SK-N-SH (cell line): ENCODE measurements around the gene NECTIN1. TPM values are rescaled to one million over a fixed set of nuclear protein-coding genes. Genes with fewer than 3 reads are reported as not detected.

ENCODE experiments used
- CTCF ChIA-PET: fragments of 300-600, 350-600 bp; formaldehyde crosslinking; extraction: SDS; loops from one replicate; lab custom pipeline; 2021; lab: Yijun Ruan, JAX
- POLR2A ChIA-PET: fragments of 350-600 bp; sonication (Branson Sonifier 250); formaldehyde crosslinking; extraction: SDS; loops from one replicate; lab custom pipeline; 2020; ENCODE audit warnings: antibody characterized with exemption, inconsistent platforms; lab: Yijun Ruan, JAX
- DNase-seq: peaks from one replicate; pipeline ENCODE4 v3.0.0; 2012
- H2AFZ ChIP-seq: fragments of 200-600 bp; sonication (generic); 2 replicates; pipeline ENCODE4 v1.8.1; 2016; ENCODE audit warnings: antibody characterized with exemption, mild to moderate bottlenecking, low read depth
- H3F3A ChIP-seq: fragments of 200-600 bp; sonication (generic); replicated peaks from 2 replicates; pipeline ENCODE3; 2016; ENCODE audit warnings: antibody characterized with exemption, mild to moderate bottlenecking; ENCODE audit not compliant: insufficient read depth
- H3K27ac ChIP-seq, 2 experiments: fragments of 200-500 bp in 1 of 2; fragments of 200-600 bp in 1 of 2; sonication (Bioruptor generic) in 1 of 2; sonication (generic), shearing (Covaris generic) in 1 of 2; 2 replicates each; pipeline versions ENCODE4 v1.5.1 to v1.6.1; 2014 to 2016; ENCODE audit warnings: low read depth in 2 of 2, inconsistent platforms in 1 of 2, low read length in 1 of 2, mild to moderate bottlenecking in 1 of 2, mixed read lengths in 1 of 2
- H3K27me3 ChIP-seq: fragments of 200-600 bp; sonication (generic), shearing (Covaris generic); 2 replicates; pipeline ENCODE4 v1.6.1; 2016; ENCODE audit warnings: mixed run types; ENCODE audit not compliant: insufficient read depth
- H3K36me3 ChIP-seq, 2 experiments: fragments of 200-500 bp in 1 of 2; fragments of 200-600 bp in 1 of 2; sonication (Bioruptor generic) in 1 of 2; sonication (generic) in 1 of 2; replicated peaks in 1 of 2; 2 replicates each; pipeline versions ENCODE3 to v1.5.1; 2014 to 2016; ENCODE audit warnings: low read length in 1 of 2, mild to moderate bottlenecking in 1 of 2; ENCODE audit not compliant: insufficient read depth in 2 of 2, control insufficient read depth in 1 of 2
- H3K4me1 ChIP-seq, 2 experiments: fragments of 200-500 bp in 1 of 2; fragments of 200-600 bp in 1 of 2; sonication (Bioruptor generic) in 1 of 2; sonication (generic), shearing (Covaris generic) in 1 of 2; 2 replicates each; pipeline versions ENCODE4 v1.5.1 to v1.6.1; 2014 to 2016; ENCODE audit warnings: low read depth in 1 of 2, low read length in 1 of 2, mixed run types in 1 of 2; ENCODE audit not compliant: insufficient read depth in 2 of 2, control insufficient read depth in 1 of 2
- H3K4me2 ChIP-seq: fragments of 200-600 bp; sonication (generic), shearing (Covaris generic); 2 replicates; pipeline ENCODE4 v1.6.1; 2017; ENCODE audit warnings: mixed run types
- H3K4me3 ChIP-seq, 2 experiments: fragments of 200-500 bp in 1 of 2; fragments of 200-600 bp in 1 of 2; sonication (Bioruptor generic) in 1 of 2; sonication (generic), shearing (Covaris generic) in 1 of 2; 2 replicates each; pipeline versions ENCODE4 v1.5.1 to v1.8.1; 2014 to 2016; ENCODE audit warnings: low read depth in 2 of 2, inconsistent platforms in 1 of 2, low read length in 1 of 2, mild to moderate bottlenecking in 1 of 2, mixed read lengths in 1 of 2, moderate library complexity in 1 of 2
- H3K79me2 ChIP-seq: fragments of 200-600 bp; sonication (generic); 2 replicates; pipeline ENCODE4 v1.8.1; 2017; ENCODE audit warnings: mild to moderate bottlenecking; ENCODE audit not compliant: insufficient read depth
- H3K9ac ChIP-seq: fragments of 200-600 bp; sonication (generic); 2 replicates; pipeline ENCODE4 v1.6.1; 2017; ENCODE audit warnings: mixed run types
- H3K9me2 ChIP-seq: fragments of 200-600 bp; sonication (generic); 2 replicates; pipeline ENCODE4 v1.6.1; 2017; ENCODE audit warnings: mixed run types
- H3K9me3 ChIP-seq: fragments of 200-600 bp; sonication (generic); 2 replicates; pipeline ENCODE4 v1.6.1; 2017; ENCODE audit warnings: mixed run types, mild to moderate bottlenecking, moderate library complexity
- H4K20me1 ChIP-seq: fragments of 200-600 bp; sonication (generic); 2 replicates; pipeline ENCODE4 v1.6.1; 2017; ENCODE audit warnings: mild to moderate bottlenecking, mixed run types; ENCODE audit not compliant: insufficient read depth
- CHD2 ChIP-seq: fragments of 150-350 bp; IDR thresholded peaks from 2 replicates; pipeline ENCODE4 v1.6.1; 2018; ENCODE audit warnings: low read length; ENCODE audit not compliant: partially characterized antibody
- FOSL2 ChIP-seq: IDR thresholded peaks from 2 replicates; pipeline ENCODE4 v1.4.0; 2012; ENCODE audit warnings: low read depth, mild to moderate bottlenecking, moderate library complexity, borderline replicate concordance
- FOXJ3 ChIP-seq: sonication (generic); formaldehyde crosslinking; IDR thresholded peaks from 2 replicates; pipeline ENCODE4 v1.5.1; 2020; ENCODE audit warnings: mild to moderate bottlenecking, missing genetic modification reagents
- JUND ChIP-seq: IDR thresholded peaks from 2 replicates; pipeline ENCODE4 v1.4.0; 2012
- MAX ChIP-seq: IDR thresholded peaks from 2 replicates; pipeline ENCODE4 v1.4.0; 2012; ENCODE audit warnings: low read depth
- MEF2A ChIP-seq: IDR thresholded peaks from 2 replicates; pipeline ENCODE4 v1.4.0; 2012; ENCODE audit warnings: low read depth, borderline replicate concordance
- PBX3 ChIP-seq: IDR thresholded peaks from 2 replicates; pipeline ENCODE4; 2012
- POLR2AphosphoS5 ChIP-seq: IDR thresholded peaks from 2 replicates; pipeline ENCODE4 v1.6.1; 2012; ENCODE audit warnings: low read depth, low read length
- RAD21 ChIP-seq: IDR thresholded peaks from 2 replicates; pipeline ENCODE4 v1.6.1; 2012; ENCODE audit warnings: mild to moderate bottlenecking, low read length
- RFX5 ChIP-seq: IDR thresholded peaks from 2 replicates; pipeline ENCODE4 v1.6.1; 2012; ENCODE audit warnings: mild to moderate bottlenecking, improper control_type of control experiment, low read length
- SIN3A ChIP-seq: IDR thresholded peaks from 2 replicates; pipeline ENCODE4 v1.6.1; 2012; ENCODE audit warnings: low read depth, mild to moderate bottlenecking, low read length, moderate library complexity, borderline replicate concordance
- SMC3 ChIP-seq: IDR thresholded peaks from 2 replicates; pipeline ENCODE4 v1.6.1; 2012; ENCODE audit warnings: low read depth, low read length, improper control_type of control experiment
- TCF12 ChIP-seq: IDR thresholded peaks from 2 replicates; pipeline ENCODE4 v1.4.0; 2012
- TEAD4 ChIP-seq: IDR thresholded peaks from 2 replicates; pipeline ENCODE4 v1.4.0; 2012; ENCODE audit warnings: mild to moderate bottlenecking, borderline replicate concordance; ENCODE audit not compliant: insufficient read depth
- YY1 ChIP-seq: IDR thresholded peaks from 2 replicates; pipeline ENCODE4 v1.4.0; 2012; ENCODE audit warnings: low read depth, mild to moderate bottlenecking
- WGBS: methylation state at CpG from one replicate; pipeline ENCODE4 v1.1.6; 2017; ENCODE audit warnings: low lambda C conversion rate; 5-methylcytosine and 5-hydroxymethylcytosine counted together
- polyA plus RNA-seq, 3 experiments: library from polyadenylated mRNA; depleted of rRNA; stranded (reverse); fragments of >200 nt; gene quantifications; 2 replicates each; pipeline ENCODE4 v1.2.3, GENCODE V29; 2012
- TF ChIP-seq, protein P1 (sequence below): IDR thresholded peaks from 2 replicates; pipeline ENCODE4 v1.4.0; 2012; ENCODE audit warnings: low read depth, borderline replicate concordance
- TF ChIP-seq, protein P2 (sequence below): IDR thresholded peaks from 2 replicates; pipeline ENCODE4 v1.6.1; 2012; ENCODE audit warnings: mild to moderate bottlenecking, low read depth, low read length, moderate library complexity
- TF ChIP-seq, protein P3 (sequence below): fragments of 150-350 bp; IDR thresholded peaks from 2 replicates; pipeline ENCODE4 v1.6.1; 2017; ENCODE audit warnings: antibody characterized with exemption, low read length, low read depth, borderline replicate concordance
- TF ChIP-seq, protein P4 (sequence below): fragments of 200-600 bp; sonication (generic); IDR thresholded peaks from 2 replicates; pipeline ENCODE4 v1.6.1; 2017; ENCODE audit warnings: antibody characterized with exemption, mild to moderate bottlenecking, moderate library complexity

NECTIN1 gene
- polyA plus RNA-seq, 1 of the 3 experiments (the other 2 are of a cell fraction), result 9.1 TPM

DNA sequence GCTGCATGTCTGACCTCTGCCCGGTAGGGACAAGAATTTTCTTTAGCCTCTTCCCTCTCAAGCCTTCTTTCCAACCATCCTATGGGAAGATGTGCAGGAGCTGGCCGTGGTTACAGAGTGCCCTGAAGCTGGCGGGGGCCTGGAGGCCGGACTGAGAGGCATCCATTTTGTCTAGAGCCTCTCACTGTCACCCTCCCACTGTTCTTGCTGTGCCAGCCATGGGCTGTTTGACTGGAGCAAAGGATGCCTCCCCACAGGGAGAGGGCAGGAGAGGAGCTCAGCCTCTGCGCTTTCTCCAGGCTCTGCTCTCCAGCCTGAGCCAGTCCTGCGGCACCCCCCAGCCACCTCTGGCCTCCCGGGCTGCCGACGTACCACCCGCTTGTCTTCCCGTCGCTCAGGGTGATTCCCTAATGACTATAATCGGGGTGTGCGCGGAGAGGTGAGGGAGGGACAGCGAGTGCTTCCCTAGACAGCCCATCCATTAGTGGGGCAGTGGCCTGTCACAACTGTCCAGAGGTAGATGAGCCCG is 123.8 kb downstream of the NECTIN1 start:
- Histone ChIP-seq H3K79me2 (no peaks in the 10 kb centered on the region), H4K20me1 (no peaks in the 10 kb centered on the region), H3K27ac (no peak overlapping the region), H3K4me3 (no peak overlapping the region), H3K9me2 (no peaks in the 10 kb centered on the region), H3F3A (no peaks in the 10 kb centered on the region), H3K9ac (no peak overlapping the region), H3K9me3 (no peaks in the 10 kb centered on the region), H3K4me1 (no peaks in the 10 kb centered on the region; a peak in 1 of 4 replicates), H3K4me2 (no peak overlapping the region), H3K36me3 (no peaks in the 10 kb centered on the region), H3K27me3 (no peaks in the 10 kb centered on the region), H2AFZ (no peak overlapping the region)
- ChIA-PET CTCF (no interaction called here), POLR2A (no interaction called here)
- 85% methylated on average over 16 of the region's 17 CpGs for WGBS
- DNase-seq, result no peak
- TF ChIP-seq, protein P1, sequence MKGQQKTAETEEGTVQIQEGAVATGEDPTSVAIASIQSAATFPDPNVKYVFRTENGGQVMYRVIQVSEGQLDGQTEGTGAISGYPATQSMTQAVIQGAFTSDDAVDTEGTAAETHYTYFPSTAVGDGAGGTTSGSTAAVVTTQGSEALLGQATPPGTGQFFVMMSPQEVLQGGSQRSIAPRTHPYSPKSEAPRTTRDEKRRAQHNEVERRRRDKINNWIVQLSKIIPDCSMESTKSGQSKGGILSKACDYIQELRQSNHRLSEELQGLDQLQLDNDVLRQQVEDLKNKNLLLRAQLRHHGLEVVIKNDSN, result no peak
- TF ChIP-seq TEAD4 (no peak), SIN3A (no peak), JUND (no peak), FOXJ3 (CRISPR knock-in tag) (no peak), SMC3 (no peak), RFX5 (no peak)
- TF ChIP-seq, protein P2, sequence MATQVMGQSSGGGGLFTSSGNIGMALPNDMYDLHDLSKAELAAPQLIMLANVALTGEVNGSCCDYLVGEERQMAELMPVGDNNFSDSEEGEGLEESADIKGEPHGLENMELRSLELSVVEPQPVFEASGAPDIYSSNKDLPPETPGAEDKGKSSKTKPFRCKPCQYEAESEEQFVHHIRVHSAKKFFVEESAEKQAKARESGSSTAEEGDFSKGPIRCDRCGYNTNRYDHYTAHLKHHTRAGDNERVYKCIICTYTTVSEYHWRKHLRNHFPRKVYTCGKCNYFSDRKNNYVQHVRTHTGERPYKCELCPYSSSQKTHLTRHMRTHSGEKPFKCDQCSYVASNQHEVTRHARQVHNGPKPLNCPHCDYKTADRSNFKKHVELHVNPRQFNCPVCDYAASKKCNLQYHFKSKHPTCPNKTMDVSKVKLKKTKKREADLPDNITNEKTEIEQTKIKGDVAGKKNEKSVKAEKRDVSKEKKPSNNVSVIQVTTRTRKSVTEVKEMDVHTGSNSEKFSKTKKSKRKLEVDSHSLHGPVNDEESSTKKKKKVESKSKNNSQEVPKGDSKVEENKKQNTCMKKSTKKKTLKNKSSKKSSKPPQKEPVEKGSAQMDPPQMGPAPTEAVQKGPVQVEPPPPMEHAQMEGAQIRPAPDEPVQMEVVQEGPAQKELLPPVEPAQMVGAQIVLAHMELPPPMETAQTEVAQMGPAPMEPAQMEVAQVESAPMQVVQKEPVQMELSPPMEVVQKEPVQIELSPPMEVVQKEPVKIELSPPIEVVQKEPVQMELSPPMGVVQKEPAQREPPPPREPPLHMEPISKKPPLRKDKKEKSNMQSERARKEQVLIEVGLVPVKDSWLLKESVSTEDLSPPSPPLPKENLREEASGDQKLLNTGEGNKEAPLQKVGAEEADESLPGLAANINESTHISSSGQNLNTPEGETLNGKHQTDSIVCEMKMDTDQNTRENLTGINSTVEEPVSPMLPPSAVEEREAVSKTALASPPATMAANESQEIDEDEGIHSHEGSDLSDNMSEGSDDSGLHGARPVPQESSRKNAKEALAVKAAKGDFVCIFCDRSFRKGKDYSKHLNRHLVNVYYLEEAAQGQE, result no peak

DNA sequence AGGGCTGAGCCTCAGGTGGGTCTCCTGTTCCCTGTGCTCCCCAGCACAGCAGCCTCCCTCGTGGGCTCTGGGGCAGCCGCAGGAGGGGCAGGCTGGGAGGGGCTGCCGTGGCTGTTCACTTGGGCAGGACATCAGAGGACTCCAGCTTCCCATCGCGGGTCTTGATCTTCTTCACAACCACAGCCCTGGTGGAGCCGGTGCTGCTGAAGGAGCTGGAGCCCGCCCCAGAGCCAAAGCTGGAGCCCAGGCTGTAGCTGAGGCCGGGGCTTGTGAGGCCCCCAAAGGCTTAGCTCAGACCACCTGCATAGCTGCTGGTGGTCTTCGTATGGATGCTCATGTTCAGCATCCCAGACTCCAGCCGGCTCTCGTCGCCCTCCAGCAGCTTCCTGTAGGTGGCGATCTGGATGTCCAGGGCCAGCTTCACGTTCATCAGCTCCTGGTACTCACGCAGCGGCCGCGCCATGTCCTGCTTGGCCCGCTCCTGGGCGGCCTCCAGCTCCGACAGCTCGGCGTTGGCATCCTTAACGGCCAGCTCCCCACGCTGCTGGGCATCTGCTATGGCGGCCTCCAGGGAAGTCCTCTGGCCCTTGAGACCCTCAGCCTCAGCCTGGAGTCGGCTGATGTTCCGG is 126.1 kb downstream of the NECTIN1 start:
- CTCF ChIA-PET, result no interaction called here
- Histone ChIP-seq H3K9me3 (no peaks in the 10 kb centered on the region), H3K4me2 (no peak overlapping the region), H3K36me3 (no peaks in the 10 kb centered on the region), H3K9ac (no peak overlapping the region), H3K27ac (no peak overlapping the region), H3K79me2 (no peaks in the 10 kb centered on the region), H4K20me1 (no peaks in the 10 kb centered on the region), H3K4me3 (no peak overlapping the region), H3K9me2 (no peaks in the 10 kb centered on the region), H2AFZ (no peak overlapping the region), H3K4me1 (no peaks in the 10 kb centered on the region; a peak in 1 of 4 replicates), H3K27me3 (no peaks in the 10 kb centered on the region), H3F3A (peaks cover 3% of the 10 kb centered on the region)
- POLR2A ChIA-PET, result no interaction called here
- no peak for DNase-seq
- WGBS, result 89% methylated on average over 21 of the region's 28 CpGs
- no peak for TF ChIP-seq POLR2AphosphoS5
- no peak for TF ChIP-seq FOSL2
- TF ChIP-seq YY1, result no peak
- TF ChIP-seq, protein P3, sequence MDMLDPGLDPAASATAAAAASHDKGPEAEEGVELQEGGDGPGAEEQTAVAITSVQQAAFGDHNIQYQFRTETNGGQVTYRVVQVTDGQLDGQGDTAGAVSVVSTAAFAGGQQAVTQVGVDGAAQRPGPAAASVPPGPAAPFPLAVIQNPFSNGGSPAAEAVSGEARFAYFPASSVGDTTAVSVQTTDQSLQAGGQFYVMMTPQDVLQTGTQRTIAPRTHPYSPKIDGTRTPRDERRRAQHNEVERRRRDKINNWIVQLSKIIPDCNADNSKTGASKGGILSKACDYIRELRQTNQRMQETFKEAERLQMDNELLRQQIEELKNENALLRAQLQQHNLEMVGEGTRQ, result no peak
- TF ChIP-seq PBX3, result no peak
- TF ChIP-seq MAX, result no peak
- TF ChIP-seq CHD2, result no peak
- no peak for TF ChIP-seq FOXJ3 (CRISPR knock-in tag)
- TF ChIP-seq MEF2A, result no peak
- no peak for TF ChIP-seq RAD21
- no peak for TF ChIP-seq TCF12
- TF ChIP-seq, protein P4, sequence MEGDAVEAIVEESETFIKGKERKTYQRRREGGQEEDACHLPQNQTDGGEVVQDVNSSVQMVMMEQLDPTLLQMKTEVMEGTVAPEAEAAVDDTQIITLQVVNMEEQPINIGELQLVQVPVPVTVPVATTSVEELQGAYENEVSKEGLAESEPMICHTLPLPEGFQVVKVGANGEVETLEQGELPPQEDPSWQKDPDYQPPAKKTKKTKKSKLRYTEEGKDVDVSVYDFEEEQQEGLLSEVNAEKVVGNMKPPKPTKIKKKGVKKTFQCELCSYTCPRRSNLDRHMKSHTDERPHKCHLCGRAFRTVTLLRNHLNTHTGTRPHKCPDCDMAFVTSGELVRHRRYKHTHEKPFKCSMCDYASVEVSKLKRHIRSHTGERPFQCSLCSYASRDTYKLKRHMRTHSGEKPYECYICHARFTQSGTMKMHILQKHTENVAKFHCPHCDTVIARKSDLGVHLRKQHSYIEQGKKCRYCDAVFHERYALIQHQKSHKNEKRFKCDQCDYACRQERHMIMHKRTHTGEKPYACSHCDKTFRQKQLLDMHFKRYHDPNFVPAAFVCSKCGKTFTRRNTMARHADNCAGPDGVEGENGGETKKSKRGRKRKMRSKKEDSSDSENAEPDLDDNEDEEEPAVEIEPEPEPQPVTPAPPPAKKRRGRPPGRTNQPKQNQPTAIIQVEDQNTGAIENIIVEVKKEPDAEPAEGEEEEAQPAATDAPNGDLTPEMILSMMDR, result no peak; the same call in 1 of the 2 replicates
